Urothelium cell line (cell line): ENCODE results near the gene NCLN.
A peak's percentile ranks its signal among the peaks of the same experiment; 100 is the strongest.

Experiments used
- DNase-seq: peaks from one replicate; pipeline ENCODE4 v3.0.0; 2011; ENCODE audit warnings: low spot score, mixed read lengths
- FAIRE-seq: peaks from 2 replicates; lab custom pipeline; 2011; peaks lifted over from hg19 to GRCh38; lab: Jason Lieb, UNC

The NCLN gene

DNA sequence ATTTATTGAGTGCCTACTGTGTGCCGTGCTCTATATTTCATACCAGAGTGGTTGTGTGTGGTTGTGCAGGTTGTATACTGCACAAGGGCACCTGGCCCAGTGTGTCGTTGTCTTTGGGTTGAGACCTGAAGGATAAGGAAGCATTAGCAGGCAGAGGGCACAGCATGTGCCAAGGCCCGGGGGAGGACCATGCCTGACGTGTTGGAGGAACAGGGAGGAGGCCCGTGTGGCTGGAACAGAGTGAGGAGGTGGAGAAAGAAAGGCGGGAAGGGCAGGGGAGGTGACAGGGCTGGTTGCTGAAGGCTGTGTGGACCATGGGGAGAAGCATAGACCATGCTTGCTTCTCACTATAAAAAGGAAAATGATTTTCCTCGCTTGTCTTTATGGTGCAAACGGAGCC is 65.5 kb downstream of the NCLN start:
- FAIRE-seq = no peak
- no peak for DNase-seq

DNA sequence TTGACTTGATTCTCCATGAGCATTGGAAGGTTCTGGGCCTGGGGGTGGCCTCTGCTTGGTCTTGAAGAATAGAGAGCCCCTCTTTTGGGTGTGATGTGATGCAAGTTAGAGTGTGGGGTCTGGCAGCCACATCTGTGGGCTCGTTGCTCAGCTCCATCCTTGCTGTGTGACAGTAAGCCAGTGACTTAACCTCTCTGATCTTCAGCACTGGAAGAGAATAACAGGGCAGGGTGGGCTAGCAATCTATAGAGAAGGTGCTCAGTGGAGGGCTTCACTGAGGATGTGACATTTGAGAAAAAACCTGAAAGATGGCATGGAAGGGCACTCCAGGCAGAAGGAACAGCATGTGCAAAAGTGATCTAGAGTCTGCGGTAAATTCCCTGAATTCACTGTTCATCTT is 66.9 kb downstream of the NCLN start:
- DNase-seq (no peak), FAIRE-seq (no peak)

DNA sequence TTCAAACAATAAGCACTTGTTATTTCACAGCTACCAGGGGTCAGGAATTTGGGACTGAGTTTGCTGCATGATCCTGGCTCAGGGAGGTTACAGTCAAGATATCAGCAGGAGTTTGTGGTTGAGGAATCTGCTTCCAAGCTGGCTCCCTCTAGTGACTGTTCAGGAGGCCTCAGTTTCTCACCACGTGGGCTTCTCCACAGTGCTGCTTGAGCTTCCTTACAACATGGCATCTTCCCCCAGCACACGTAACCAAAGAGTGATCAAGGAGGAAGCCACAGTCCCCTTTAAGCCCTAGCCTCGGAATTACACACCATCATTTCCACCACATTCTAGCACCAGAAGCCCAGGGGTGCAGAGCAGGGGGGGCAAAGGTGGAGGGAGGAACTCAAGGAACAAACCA is 67.5 kb downstream of the NCLN start:
- DNase-seq = no peak
- FAIRE-seq = no peak

DNA sequence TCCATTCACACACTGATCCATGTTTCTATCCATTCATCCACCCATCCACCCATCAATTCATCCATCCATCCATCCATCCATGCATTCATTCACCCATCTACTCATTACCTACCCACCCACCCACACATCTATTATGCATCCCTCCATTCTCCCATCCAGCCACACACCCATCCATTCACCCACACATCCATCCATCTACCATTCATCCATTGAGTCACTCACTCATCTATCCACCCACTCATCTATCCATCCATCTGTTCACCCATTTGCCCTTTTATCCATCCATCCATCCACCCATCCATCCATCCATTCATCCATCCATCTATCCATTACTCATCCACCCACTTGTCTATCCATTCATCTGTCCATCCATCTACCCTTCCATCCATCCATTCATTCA is 68.8 kb downstream of the NCLN start:
- DNase-seq = no peak
- FAIRE-seq = peak; percentile 42

DNA sequence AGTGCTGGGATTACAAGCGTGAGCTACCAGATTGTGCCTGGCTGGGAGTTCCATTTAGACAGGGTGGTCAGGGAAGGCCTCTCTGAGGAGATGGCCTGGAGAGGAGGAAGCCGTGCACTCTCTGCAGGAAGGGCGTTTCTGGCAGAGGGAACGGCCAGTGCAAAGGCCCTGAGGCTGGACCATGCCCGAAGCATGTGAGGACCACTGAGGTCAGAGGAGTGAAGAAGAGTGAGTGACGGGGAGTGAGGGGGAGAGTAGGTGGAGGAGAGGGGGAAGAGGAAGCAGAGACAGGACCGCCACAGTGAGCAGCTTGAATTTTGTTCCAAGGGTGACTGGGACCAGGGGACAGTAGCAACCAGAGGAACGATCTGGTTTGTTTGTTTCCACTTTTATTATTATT is 71.3 kb downstream of the NCLN start:
- DNase-seq (no peak), FAIRE-seq (no peak)
